Nephron progenitor cell (in vitro differentiated cells): ENCODE data around the gene UTP14C.
"Not testable (repeated sequence)": the region's sequence is repeated elsewhere in the genome, so short reads cannot be mapped to it uniquely, and the experiment has no call there.

Source experiments
- DNase-seq: peaks from one replicate; pipeline ENCODE4 v3.0.0; 2021
- H3K27ac Mint-ChIP-seq: 2 replicates; pipeline ENCODE4 v1.8.0; 2021; ENCODE audit warnings: mild to moderate bottlenecking, moderate library complexity, mixed read lengths
- H3K27me3 Mint-ChIP-seq: 2 replicates; pipeline ENCODE4 v1.8.0; 2021; ENCODE audit warnings: mild to moderate bottlenecking, low read depth, mixed read lengths; ENCODE audit not compliant: poor library complexity
- H3K36me3 Mint-ChIP-seq: 2 replicates; pipeline ENCODE4 v1.8.0; 2021; ENCODE audit warnings: low read depth, mixed read lengths
- H3K4me1 Mint-ChIP-seq: 2 replicates; pipeline ENCODE4 v1.8.0; 2021; ENCODE audit warnings: mixed read lengths
- H3K4me3 Mint-ChIP-seq: 2 replicates; pipeline ENCODE4 v1.8.0; 2021; ENCODE audit warnings: mild to moderate bottlenecking, moderate library complexity, mixed read lengths
- H3K9me3 Mint-ChIP-seq: 2 replicates; pipeline ENCODE4 v1.8.0; 2021; ENCODE audit warnings: mild to moderate bottlenecking, moderate library complexity, mixed read lengths
- CTCF ChIP-seq: fragments of 200-600 bp; sonication (generic); IDR thresholded peaks from 2 replicates; pipeline ENCODE4 v1.5.0; 2021; ENCODE audit warnings: antibody characterized with exemption

UTP14C gene

GRCh38 chr13:51980908-51981307 lies 43.6 kb upstream of the UTP14C start:
- TF ChIP-seq CTCF, result no peak
- Mint-ChIP-seq H3K9me3 (peaks cover 26% of the 10 kb centered on the region), H3K36me3 (peaks cover 5% of the 10 kb centered on the region), H3K4me3 (no peak overlapping the region), H3K27me3 (no peaks in the 10 kb centered on the region), H3K4me1 (no peaks in the 10 kb centered on the region), H3K27ac (no peak overlapping the region)
- no peak for DNase-seq

- H3K9me3 Mint-ChIP-seq, result peaks cover 30% of the 10 kb centered on the region
- H3K27ac Mint-ChIP-seq, result no peak overlapping the region
- no peaks in the 10 kb centered on the region for H3K27me3 Mint-ChIP-seq
- no peak for DNase-seq
- TF ChIP-seq CTCF, result no peak
- no peaks in the 10 kb centered on the region for H3K4me1 Mint-ChIP-seq
- H3K4me3 Mint-ChIP-seq, result no peak overlapping the region
- peaks cover 5% of the 10 kb centered on the region for H3K36me3 Mint-ChIP-seq
These were observed 43.1 kb upstream of the UTP14C start for GRCh38 chr13:51981355-51981754.

- peaks cover 49% of the 10 kb centered on the region for H3K9me3 Mint-ChIP-seq
- H3K4me1 Mint-ChIP-seq, H3K27ac Mint-ChIP-seq, H3K4me3 Mint-ChIP-seq, H3K36me3 Mint-ChIP-seq, H3K27me3 Mint-ChIP-seq, DNase-seq: not testable (repeated sequence)
These were observed 41.2 kb upstream of the UTP14C start for GRCh38 chr13:51983292-51983691.

GRCh38 chr13:51984904-51985303 lies 39.6 kb upstream of the UTP14C start:
- Mint-ChIP-seq H3K9me3 (peaks cover 51% of the 10 kb centered on the region), H3K27me3 (peaks cover 10% of the 10 kb centered on the region)
- H3K36me3 Mint-ChIP-seq, H3K4me1 Mint-ChIP-seq, DNase-seq, H3K27ac Mint-ChIP-seq, H3K4me3 Mint-ChIP-seq: not testable (repeated sequence)

GRCh38 chr13:51988988-51989618 lies 35.4 kb upstream of the UTP14C start:
- no peak overlapping the region for H3K4me3 Mint-ChIP-seq

GRCh38 chr13:51993713-51994112 lies 30.8 kb upstream of the UTP14C start:
- DNase-seq, result no peak
- no peak overlapping the region for H3K4me3 Mint-ChIP-seq
- H3K9me3 Mint-ChIP-seq, result no peaks in the 10 kb centered on the region
- no peak overlapping the region for H3K27ac Mint-ChIP-seq
- no peak for TF ChIP-seq CTCF
- H3K27me3 Mint-ChIP-seq, result peaks cover 8% of the 10 kb centered on the region
- no peaks in the 10 kb centered on the region for H3K36me3 Mint-ChIP-seq
- peaks cover 38% of the 10 kb centered on the region for H3K4me1 Mint-ChIP-seq

More at GRCh38 chr13:51988988-51989618, 35.4 kb upstream of the UTP14C start:
- no peak for TF ChIP-seq CTCF
- peaks cover 4% of the 10 kb centered on the region for H3K36me3 Mint-ChIP-seq
- peaks cover 14% of the 10 kb centered on the region for H3K27me3 Mint-ChIP-seq
- no peak overlapping the region for H3K27ac Mint-ChIP-seq
- H3K4me1 Mint-ChIP-seq, result no peaks in the 10 kb centered on the region
- no peak for DNase-seq
- H3K9me3 Mint-ChIP-seq, result peaks cover 40% of the 10 kb centered on the region
